ENCODE results near the gene LRG1. TPM values are rescaled to one million over a fixed set of nuclear protein-coding genes. Genes with fewer than 3 reads are reported as not detected.

Gene LRG1
- total and polyA plus RNA-seq, 2 of the 13 experiments (the other 11 are each of a cell fraction or from before 2014, with no cell fraction given): 12.0 to 39.3 TPM

- 0 out of 4 replicates have a peak, but pooled peaks of 1 of the 2 experiments have one; percentile 32 for TF ChIP-seq ATF4 (CRISPR knock-in tag; IDR thresholded peaks at IDR 0.05)
- TF ChIP-seq IRF1 (CRISPR knock-in tag; IDR thresholded peaks at IDR 0.05; ENCODE audit: low read depth): no peak; the same call in 1 of the 2 replicates
- no peak for TF ChIP-seq ZSCAN20 (CRISPR knock-in tag; IDR thresholded peaks at IDR 0.05; ENCODE audit: borderline replicate concordance)
- TF ChIP-seq HDAC1 (CRISPR knock-in tag; IDR thresholded peaks at IDR 0.05): peak; percentile 86
- TF ChIP-seq, protein P1, sequence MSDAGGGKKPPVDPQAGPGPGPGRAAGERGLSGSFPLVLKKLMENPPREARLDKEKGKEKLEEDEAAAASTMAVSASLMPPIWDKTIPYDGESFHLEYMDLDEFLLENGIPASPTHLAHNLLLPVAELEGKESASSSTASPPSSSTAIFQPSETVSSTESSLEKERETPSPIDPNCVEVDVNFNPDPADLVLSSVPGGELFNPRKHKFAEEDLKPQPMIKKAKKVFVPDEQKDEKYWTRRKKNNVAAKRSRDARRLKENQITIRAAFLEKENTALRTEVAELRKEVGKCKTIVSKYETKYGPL (CRISPR knock-in tag; IDR thresholded peaks at IDR 0.05): no peak
- TF ChIP-seq STAG1 (CRISPR knock-in tag; IDR thresholded peaks at IDR 0.05): peak; percentile 21
- TF ChIP-seq ZNF232 (CRISPR knock-in tag; IDR thresholded peaks at IDR 0.05; ENCODE audit: borderline replicate concordance): peak; percentile 91; the same call in 1 of the 2 replicates
- no peak for TF ChIP-seq TIGD3 (CRISPR knock-in tag; IDR thresholded peaks at IDR 0.05; ENCODE audit: borderline replicate concordance)
- no peak for TF ChIP-seq ZFP62 (CRISPR knock-in tag; IDR thresholded peaks at IDR 0.05)
- peak; percentile 32; the same call in 1 of the 2 replicates for TF ChIP-seq TBX3 (IDR thresholded peaks at IDR 0.05; ENCODE audit: borderline replicate concordance)
- TF ChIP-seq FOXK1 (CRISPR knock-in tag; IDR thresholded peaks at IDR 0.05; ENCODE audit: borderline replicate concordance, low read depth): peak; percentile 78; the same call in 1 of the 2 replicates
- TF ChIP-seq, protein P2, sequence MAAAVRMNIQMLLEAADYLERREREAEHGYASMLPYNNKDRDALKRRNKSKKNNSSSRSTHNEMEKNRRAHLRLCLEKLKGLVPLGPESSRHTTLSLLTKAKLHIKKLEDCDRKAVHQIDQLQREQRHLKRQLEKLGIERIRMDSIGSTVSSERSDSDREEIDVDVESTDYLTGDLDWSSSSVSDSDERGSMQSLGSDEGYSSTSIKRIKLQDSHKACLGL (CRISPR knock-in tag; IDR thresholded peaks at IDR 0.05): peak; percentile 88
- no peak for TF ChIP-seq ELF4 (CRISPR knock-in tag; IDR thresholded peaks at IDR 0.05; ENCODE audit: borderline replicate concordance)
- peak; percentile 67 for TF ChIP-seq HBP1 (CRISPR knock-in tag; IDR thresholded peaks at IDR 0.05; ENCODE audit: low read depth)
- TF ChIP-seq, protein P3, sequence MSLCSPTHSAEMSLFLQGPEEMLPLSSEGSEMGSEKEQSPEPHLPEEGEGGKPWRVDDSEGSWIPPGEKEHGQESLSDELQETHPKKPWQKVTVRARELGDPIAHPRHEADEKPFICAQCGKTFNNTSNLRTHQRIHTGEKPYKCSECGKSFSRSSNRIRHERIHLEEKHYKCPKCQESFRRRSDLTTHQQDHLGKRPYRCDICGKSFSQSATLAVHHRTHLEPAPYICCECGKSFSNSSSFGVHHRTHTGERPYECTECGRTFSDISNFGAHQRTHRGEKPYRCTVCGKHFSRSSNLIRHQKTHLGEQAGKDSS (CRISPR knock-in tag; IDR thresholded peaks at IDR 0.05; ENCODE audit: borderline replicate concordance, low read depth): peak; percentile 65; the same call in 1 of the 2 replicates
- peak; percentile 84 for TF ChIP-seq ZBTB38 (CRISPR knock-in tag; IDR thresholded peaks at IDR 0.05)
- TF ChIP-seq FOXP1 (IDR thresholded peaks at IDR 0.05): no peak
- peak; percentile 58; the same call in 1 of the 2 replicates for TF ChIP-seq FOXP1 (CRISPR knock-in tag; IDR thresholded peaks at IDR 0.05)
- TF ChIP-seq MEF2D (CRISPR knock-in tag; IDR thresholded peaks at IDR 0.05): peak; percentile 27; the same call in 1 of the 2 replicates
- TF ChIP-seq, protein P4, sequence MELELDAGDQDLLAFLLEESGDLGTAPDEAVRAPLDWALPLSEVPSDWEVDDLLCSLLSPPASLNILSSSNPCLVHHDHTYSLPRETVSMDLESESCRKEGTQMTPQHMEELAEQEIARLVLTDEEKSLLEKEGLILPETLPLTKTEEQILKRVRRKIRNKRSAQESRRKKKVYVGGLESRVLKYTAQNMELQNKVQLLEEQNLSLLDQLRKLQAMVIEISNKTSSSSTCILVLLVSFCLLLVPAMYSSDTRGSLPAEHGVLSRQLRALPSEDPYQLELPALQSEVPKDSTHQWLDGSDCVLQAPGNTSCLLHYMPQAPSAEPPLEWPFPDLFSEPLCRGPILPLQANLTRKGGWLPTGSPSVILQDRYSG (CRISPR knock-in tag; IDR thresholded peaks at IDR 0.05): no peak
- TF ChIP-seq ZNF562 (CRISPR knock-in tag; IDR thresholded peaks at IDR 0.05; ENCODE audit: borderline replicate concordance): no peak
These were observed 8.2 kb downstream of the LRG1 start (continued) for GRCh38 chr19:4531562-4532165.
